C4-2B (cell line): ENCODE results near the gene TTC28.

Experiments used
- ZFX ChIP-seq: fragments of 450-650 bp; IDR thresholded peaks from 2 replicates; pipeline ENCODE4 v1.6.1; 2017
- TF ChIP-seq, protein P1 (sequence below): fragments of 450-650 bp; conservative IDR thresholded peaks from 2 replicates; pipeline ENCODE4 v1.5.1; 2017; ENCODE audit warnings: mild to moderate bottlenecking

DNA sequence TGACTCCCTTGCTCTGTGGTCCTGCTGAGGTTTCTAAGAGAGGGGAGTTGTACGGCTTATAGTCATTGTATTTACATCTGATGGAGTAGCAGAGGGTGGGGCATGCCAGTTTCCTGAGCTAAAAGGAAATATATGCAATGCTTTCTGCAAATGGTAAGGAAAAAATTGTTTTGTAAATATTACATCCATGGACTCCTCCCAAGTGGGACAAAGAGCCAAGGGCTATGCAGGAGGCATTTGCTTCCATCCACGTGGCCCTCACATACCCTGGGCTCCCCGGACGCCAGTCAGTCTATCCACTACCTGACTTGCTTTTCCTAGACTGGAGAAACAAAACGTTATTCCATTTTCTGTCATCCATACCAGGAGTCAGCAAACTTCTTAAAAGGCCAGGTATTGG is 700.8 kb downstream of the TTC28 start:
- TF ChIP-seq, protein P1, sequence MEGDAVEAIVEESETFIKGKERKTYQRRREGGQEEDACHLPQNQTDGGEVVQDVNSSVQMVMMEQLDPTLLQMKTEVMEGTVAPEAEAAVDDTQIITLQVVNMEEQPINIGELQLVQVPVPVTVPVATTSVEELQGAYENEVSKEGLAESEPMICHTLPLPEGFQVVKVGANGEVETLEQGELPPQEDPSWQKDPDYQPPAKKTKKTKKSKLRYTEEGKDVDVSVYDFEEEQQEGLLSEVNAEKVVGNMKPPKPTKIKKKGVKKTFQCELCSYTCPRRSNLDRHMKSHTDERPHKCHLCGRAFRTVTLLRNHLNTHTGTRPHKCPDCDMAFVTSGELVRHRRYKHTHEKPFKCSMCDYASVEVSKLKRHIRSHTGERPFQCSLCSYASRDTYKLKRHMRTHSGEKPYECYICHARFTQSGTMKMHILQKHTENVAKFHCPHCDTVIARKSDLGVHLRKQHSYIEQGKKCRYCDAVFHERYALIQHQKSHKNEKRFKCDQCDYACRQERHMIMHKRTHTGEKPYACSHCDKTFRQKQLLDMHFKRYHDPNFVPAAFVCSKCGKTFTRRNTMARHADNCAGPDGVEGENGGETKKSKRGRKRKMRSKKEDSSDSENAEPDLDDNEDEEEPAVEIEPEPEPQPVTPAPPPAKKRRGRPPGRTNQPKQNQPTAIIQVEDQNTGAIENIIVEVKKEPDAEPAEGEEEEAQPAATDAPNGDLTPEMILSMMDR, result no peak
- TF ChIP-seq ZFX, result no peak
